Liver (tissue), 9 donors: ENCODE measurements around the gene TTC29. TPM values are rescaled to one million over a fixed set of nuclear protein-coding genes. Genes with fewer than 3 reads are reported as not detected.

Experiments
- DNase-seq: peaks from one replicate; pipeline ENCODE4 v3.0.0-alpha.2; 2017; ENCODE audit warnings: low spot score
- H3K27ac ChIP-seq, 2 donors: one replicate each; pipeline ENCODE4 v1.7.0; 2013; ENCODE audit warnings: inconsistent platforms in 2 of 2, low read length in 2 of 2, control low read depth in 1 of 2, low read depth in 1 of 2, mild to moderate bottlenecking in 1 of 2
- H3K27me3 ChIP-seq, 4 donors: one replicate each; pipeline versions ENCODE4 v1.6.1 to v1.7.0; 2013; ENCODE audit warnings: low read length in 3 of 4, inconsistent platforms in 1 of 4, mild to moderate bottlenecking in 1 of 4, moderate library complexity in 1 of 4; ENCODE audit not compliant: control insufficient read depth in 4 of 4, insufficient read depth in 4 of 4
- H3K36me3 ChIP-seq, 4 donors: one replicate each; pipeline versions ENCODE4 v1.6.1 to v1.7.0; 2013; ENCODE audit warnings: low read length in 3 of 4, mild to moderate bottlenecking in 3 of 4, low read depth in 1 of 4, moderate library complexity in 1 of 4; ENCODE audit not compliant: control insufficient read depth in 4 of 4, insufficient read depth in 3 of 4
- H3K4me1 ChIP-seq, 4 donors: one replicate each; pipeline versions ENCODE4 v1.6.1 to v1.7.0; 2013; ENCODE audit warnings: low read length in 3 of 4, mild to moderate bottlenecking in 3 of 4, moderate library complexity in 1 of 4; ENCODE audit not compliant: control insufficient read depth in 4 of 4, insufficient read depth in 4 of 4
- H3K4me3 ChIP-seq, 3 donors: one replicate each; pipeline versions ENCODE4 v1.6.1 to v1.7.0; 2013; ENCODE audit warnings: low read length in 3 of 3, control low read depth in 1 of 3, low read depth in 1 of 3, mild to moderate bottlenecking in 1 of 3
- H3K9ac ChIP-seq, 2 donors: one replicate each; pipeline ENCODE4 v1.7.0; 2013; ENCODE audit warnings: low read length in 2 of 2, mild to moderate bottlenecking in 2 of 2, moderate library complexity in 2 of 2, control low read depth in 1 of 2, low read depth in 1 of 2
- H3K9me3 ChIP-seq, 4 donors: one replicate each; pipeline versions ENCODE4 v1.6.1 to v1.7.0; 2013; ENCODE audit warnings: low read length in 3 of 4; ENCODE audit not compliant: control insufficient read depth in 4 of 4
- EGR1 ChIP-seq, 2 donors: IDR thresholded peaks; 2 replicates each; pipeline ENCODE4 v1.6.1; 2016 to 2018; ENCODE audit warnings: antibody characterized with exemption in 2 of 2, low read depth in 2 of 2
- FOXA1 ChIP-seq: IDR thresholded peaks from 2 replicates; pipeline ENCODE4 v1.6.1; 2016; ENCODE audit warnings: antibody characterized with exemption
- FOXA2 ChIP-seq: IDR thresholded peaks from 2 replicates; pipeline ENCODE4 v1.6.1; 2016; ENCODE audit warnings: antibody characterized with exemption
- GABPA ChIP-seq, 2 donors: IDR thresholded peaks in 1 of 2; conservative IDR thresholded peaks in 1 of 2; 2 replicates each; pipeline ENCODE4 v1.6.1; 2016; ENCODE audit warnings: antibody characterized with exemption in 2 of 2, mild to moderate bottlenecking in 1 of 2, moderate library complexity in 1 of 2
- HNF4A ChIP-seq, 2 donors: conservative IDR thresholded peaks; 2 replicates each; pipeline ENCODE4 v1.6.1; 2016; ENCODE audit warnings: antibody characterized with exemption in 2 of 2, mild to moderate bottlenecking in 2 of 2
- HNF4G ChIP-seq: IDR thresholded peaks from 2 replicates; pipeline ENCODE4 v1.6.1; 2016; ENCODE audit warnings: antibody characterized with exemption
- JUND ChIP-seq, 2 donors: IDR thresholded peaks; 2 replicates each; pipeline ENCODE4 v1.6.1; 2016; ENCODE audit warnings: antibody characterized with exemption in 2 of 2
- NR2F2 ChIP-seq: IDR thresholded peaks from 2 replicates; pipeline ENCODE4 v1.6.1; 2016; ENCODE audit warnings: antibody characterized with exemption
- RAD21 ChIP-seq, 2 donors: IDR thresholded peaks; 2 replicates each; pipeline ENCODE4 v1.6.1; 2016; ENCODE audit warnings: antibody characterized with exemption in 2 of 2, mild to moderate bottlenecking in 2 of 2
- RXRA ChIP-seq, 2 donors: IDR thresholded peaks; 2 replicates each; pipeline ENCODE4 v1.6.1; 2017 to 2018; ENCODE audit warnings: antibody characterized with exemption in 2 of 2, mild to moderate bottlenecking in 1 of 2
- SP1 ChIP-seq: IDR thresholded peaks from 2 replicates; pipeline ENCODE4 v1.6.1; 2018; ENCODE audit warnings: antibody characterized with exemption, mild to moderate bottlenecking
- TAF1 ChIP-seq: conservative IDR thresholded peaks from 2 replicates; pipeline ENCODE4 v1.6.1; 2016; ENCODE audit warnings: antibody characterized with exemption, mild to moderate bottlenecking
- YY1 ChIP-seq: IDR thresholded peaks from 2 replicates; pipeline ENCODE4 v1.6.1; 2016; ENCODE audit warnings: antibody characterized with exemption, mild to moderate bottlenecking
- WGBS: extraction: QIAGEN DNeasy Blood & Tissue Kit; methylation state at CpG from one replicate; pipeline ENCODE4 v1.1.7; 2013; 5-methylcytosine and 5-hydroxymethylcytosine counted together
- polyA plus RNA-seq, 2 donors: library from polyadenylated mRNA; stranded (reverse) in 1 of 2; unstranded in 1 of 2; fragments of 200-250 nt in 1 of 2; fragments of >200 nt in 1 of 2; fragmentation: Nextera tagmentation in 1 of 2; extraction: Ambion mirVana in 1 of 2; gene quantifications; one replicate each; pipeline versions ENCODE4 v1.2.1 to v1.2.3, GENCODE V29; 2013 to 2015
- total RNA-seq, 2 donors: library from RNA; depleted of rRNA; stranded (reverse); fragments of >200 nt; gene quantifications; one replicate each; pipeline ENCODE4 v1.2.3, GENCODE V29; 2014
- TF ChIP-seq, protein P1 (sequence below): IDR thresholded peaks from 2 replicates; pipeline ENCODE4 v1.6.1; 2016; ENCODE audit warnings: antibody characterized with exemption
- TF ChIP-seq, protein P2 (sequence below): fragments of 150-350 bp; IDR thresholded peaks from 2 replicates; pipeline ENCODE4 v1.5.1; 2017; ENCODE audit warnings: improper control_type of control experiment, low read depth, low read length; ENCODE audit not compliant: missing input control
- TF ChIP-seq, protein P3 (sequence below): IDR thresholded peaks from 2 replicates; pipeline ENCODE4 v1.6.1; 2016; ENCODE audit warnings: antibody characterized with exemption
- donor health status: healthy.
- donor health status: healthy.
- donor health status: healthy.
- donor health status: healthy.
- donor health status: healthy.

TTC29 gene
- total and polyA plus RNA-seq, 4 donors = not detected

DNA sequence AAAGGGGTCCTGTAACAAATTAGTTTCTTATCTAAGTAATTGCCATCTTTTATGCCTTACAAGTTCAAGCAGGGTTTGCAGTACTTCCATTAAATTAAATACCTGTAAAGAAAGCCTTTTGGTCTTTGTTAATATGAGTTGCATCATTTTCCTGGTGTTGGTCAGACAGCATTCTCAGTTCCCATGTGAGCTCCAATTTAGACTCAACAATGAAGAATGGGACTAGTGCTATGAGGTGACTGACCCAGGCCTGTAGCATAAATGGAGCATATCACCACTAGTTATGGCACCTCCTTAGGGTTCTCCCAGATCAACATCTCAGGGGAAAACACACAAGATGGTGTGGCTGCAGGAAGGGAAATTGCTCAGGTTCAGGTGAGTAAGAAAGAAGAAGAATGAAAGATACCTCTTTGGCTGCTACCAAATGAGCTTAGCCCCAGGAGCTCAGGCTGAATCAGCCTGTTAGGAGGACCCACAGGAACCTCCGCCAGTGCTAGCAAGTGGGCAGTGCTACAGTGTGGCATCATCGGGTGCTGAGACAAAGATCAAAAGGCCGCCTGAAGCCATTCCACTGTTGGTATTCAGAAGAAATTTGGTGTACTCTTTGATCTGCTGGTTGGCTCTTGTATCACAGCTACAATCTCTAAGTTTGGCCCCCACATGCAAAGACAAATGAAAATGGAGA, 1.8 kb downstream of the TTC29 start:
- Histone ChIP-seq H3K36me3 (no peaks in the 10 kb centered on the region), H3K9me3 (peaks cover 0 to 4% (median 2%) of the 10 kb centered on the region in 4 donors), H3K27me3 (peaks cover 0 to 6% (median 2%) of the 10 kb centered on the region in 4 donors), H3K4me1 (peaks cover 0 to 14% (median 9%) of the 10 kb centered on the region in 4 donors), H3K27ac (no peak overlapping the region), H3K4me3 (no peak overlapping the region), H3K9ac (no peak overlapping the region)
- 71% methylated on average over 3 of the region's 3 CpGs for WGBS
- TF ChIP-seq HNF4A (conservative IDR thresholded peaks at IDR 0.05) (no peak), YY1 (no peak), FOXA2 (no peak), HNF4G (no peak), RAD21 (IDR thresholded peaks at IDR 0.05) (no peak)
- TF ChIP-seq, protein P1, sequence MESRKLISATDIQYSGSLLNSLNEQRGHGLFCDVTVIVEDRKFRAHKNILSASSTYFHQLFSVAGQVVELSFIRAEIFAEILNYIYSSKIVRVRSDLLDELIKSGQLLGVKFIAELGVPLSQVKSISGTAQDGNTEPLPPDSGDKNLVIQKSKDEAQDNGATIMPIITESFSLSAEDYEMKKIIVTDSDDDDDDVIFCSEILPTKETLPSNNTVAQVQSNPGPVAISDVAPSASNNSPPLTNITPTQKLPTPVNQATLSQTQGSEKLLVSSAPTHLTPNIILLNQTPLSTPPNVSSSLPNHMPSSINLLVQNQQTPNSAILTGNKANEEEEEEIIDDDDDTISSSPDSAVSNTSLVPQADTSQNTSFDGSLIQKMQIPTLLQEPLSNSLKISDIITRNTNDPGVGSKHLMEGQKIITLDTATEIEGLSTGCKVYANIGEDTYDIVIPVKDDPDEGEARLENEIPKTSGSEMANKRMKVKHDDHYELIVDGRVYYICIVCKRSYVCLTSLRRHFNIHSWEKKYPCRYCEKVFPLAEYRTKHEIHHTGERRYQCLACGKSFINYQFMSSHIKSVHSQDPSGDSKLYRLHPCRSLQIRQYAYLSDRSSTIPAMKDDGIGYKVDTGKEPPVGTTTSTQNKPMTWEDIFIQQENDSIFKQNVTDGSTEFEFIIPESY = no peak
- DNase-seq = no peak

DNA sequence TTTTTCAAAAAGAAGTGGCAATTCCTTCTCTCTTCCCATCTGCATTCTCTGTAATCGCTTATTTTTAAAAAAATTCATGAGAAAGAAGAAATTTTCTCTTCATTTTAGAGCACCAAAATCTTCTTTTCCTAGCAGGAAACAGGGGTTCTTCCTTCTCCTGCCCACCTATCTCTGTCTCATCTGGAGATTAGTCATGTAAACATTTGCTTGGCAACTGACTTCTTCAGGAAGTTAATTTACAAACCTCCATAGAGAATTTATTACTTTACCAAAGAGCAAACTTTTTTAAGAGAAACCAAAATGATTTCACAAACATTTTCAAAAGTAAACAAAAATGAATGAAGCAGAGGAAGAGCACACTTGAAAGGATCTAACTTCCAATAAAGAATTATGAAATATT, 13.5 kb downstream of the TTC29 start:
- TF ChIP-seq, protein P1 = no peak
- no peak for TF ChIP-seq TAF1
- TF ChIP-seq FOXA2 = no peak
- no peak for TF ChIP-seq GABPA (IDR thresholded peaks at IDR 0.05 in 1 of 2, conservative IDR thresholded peaks at IDR 0.05 in 1 of 2)
- TF ChIP-seq RXRA (IDR thresholded peaks at IDR 0.05) = no peak
- no peak for TF ChIP-seq NR2F2
- TF ChIP-seq RAD21 (IDR thresholded peaks at IDR 0.05) = no peak
- TF ChIP-seq HNF4G = no peak
- TF ChIP-seq, protein P2, sequence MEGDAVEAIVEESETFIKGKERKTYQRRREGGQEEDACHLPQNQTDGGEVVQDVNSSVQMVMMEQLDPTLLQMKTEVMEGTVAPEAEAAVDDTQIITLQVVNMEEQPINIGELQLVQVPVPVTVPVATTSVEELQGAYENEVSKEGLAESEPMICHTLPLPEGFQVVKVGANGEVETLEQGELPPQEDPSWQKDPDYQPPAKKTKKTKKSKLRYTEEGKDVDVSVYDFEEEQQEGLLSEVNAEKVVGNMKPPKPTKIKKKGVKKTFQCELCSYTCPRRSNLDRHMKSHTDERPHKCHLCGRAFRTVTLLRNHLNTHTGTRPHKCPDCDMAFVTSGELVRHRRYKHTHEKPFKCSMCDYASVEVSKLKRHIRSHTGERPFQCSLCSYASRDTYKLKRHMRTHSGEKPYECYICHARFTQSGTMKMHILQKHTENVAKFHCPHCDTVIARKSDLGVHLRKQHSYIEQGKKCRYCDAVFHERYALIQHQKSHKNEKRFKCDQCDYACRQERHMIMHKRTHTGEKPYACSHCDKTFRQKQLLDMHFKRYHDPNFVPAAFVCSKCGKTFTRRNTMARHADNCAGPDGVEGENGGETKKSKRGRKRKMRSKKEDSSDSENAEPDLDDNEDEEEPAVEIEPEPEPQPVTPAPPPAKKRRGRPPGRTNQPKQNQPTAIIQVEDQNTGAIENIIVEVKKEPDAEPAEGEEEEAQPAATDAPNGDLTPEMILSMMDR = no peak
- TF ChIP-seq HNF4A (conservative IDR thresholded peaks at IDR 0.05) = no peak
- H3K4me3 ChIP-seq = no peak overlapping the region
- no peaks in the 10 kb centered on the region for H3K9me3 ChIP-seq
- peaks cover 0 to 11% (median 0%) of the 10 kb centered on the region in 4 donors for H3K27me3 ChIP-seq
- H3K36me3 ChIP-seq = no peaks in the 10 kb centered on the region
- no peaks in the 10 kb centered on the region for H3K4me1 ChIP-seq
- H3K9ac ChIP-seq = no peak overlapping the region
- no peak overlapping the region for H3K27ac ChIP-seq
- WGBS = 64% methylated on average over 1 of the region's 1 CpG
- no peak for DNase-seq

DNA sequence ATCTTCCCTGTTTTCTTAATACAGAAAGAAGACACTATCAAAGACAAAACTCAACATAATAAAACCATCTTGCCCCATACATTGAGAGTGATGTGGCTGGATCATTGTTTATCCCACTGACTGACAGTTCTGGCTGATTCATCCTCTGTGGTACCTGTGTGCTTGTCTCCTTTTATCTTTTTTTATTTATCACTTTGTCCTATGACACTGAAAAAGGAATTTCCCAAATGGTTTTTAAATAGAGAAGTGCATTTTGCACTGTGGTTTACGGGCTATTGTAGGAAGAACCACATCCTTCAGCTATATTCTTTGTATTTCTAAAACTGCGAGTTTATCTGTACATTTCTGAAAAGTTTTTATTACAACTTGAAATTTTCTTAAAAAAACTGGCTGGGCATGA, 15.0 kb downstream of the TTC29 start:
- no peaks in the 10 kb centered on the region for H3K9me3 ChIP-seq
- H3K4me3 ChIP-seq = no peak overlapping the region
- DNase-seq = no peak
- H3K4me1 ChIP-seq = no peaks in the 10 kb centered on the region
- no peaks in the 10 kb centered on the region for H3K36me3 ChIP-seq
- peaks cover 0 to 11% (median 0%) of the 10 kb centered on the region in 4 donors for H3K27me3 ChIP-seq
- WGBS = 76% methylated on average over 2 of the region's 2 CpGs
- H3K9ac ChIP-seq = no peak overlapping the region
- no peak overlapping the region for H3K27ac ChIP-seq
- TF ChIP-seq RAD21 (IDR thresholded peaks at IDR 0.05) (no peak), GABPA (IDR thresholded peaks at IDR 0.05 in 1 of 2, conservative IDR thresholded peaks at IDR 0.05 in 1 of 2) (no peak), RXRA (IDR thresholded peaks at IDR 0.05) (no peak), FOXA2 (no peak), FOXA1 (no peak), SP1 (no peak), TAF1 (no peak), HNF4G (no peak), EGR1 (IDR thresholded peaks at IDR 0.05; ENCODE audit: low read depth in 2 of 2) (no peak), JUND (IDR thresholded peaks at IDR 0.05) (no peak)
- TF ChIP-seq, protein P3, sequence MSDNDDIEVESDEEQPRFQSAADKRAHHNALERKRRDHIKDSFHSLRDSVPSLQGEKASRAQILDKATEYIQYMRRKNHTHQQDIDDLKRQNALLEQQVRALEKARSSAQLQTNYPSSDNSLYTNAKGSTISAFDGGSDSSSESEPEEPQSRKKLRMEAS = no peak
- TF ChIP-seq, protein P2 = no peak
- TF ChIP-seq, protein P1 = no peak
